ENCODE results near the gene GMPPA.

GMPPA gene

GRCh38 chr2:219486380-219486959 lies 12.2 kb upstream of the GMPPA start:
- DNase-seq (ENCODE audit: insufficient read length, low spot score) = no peak
- TF ChIP-seq POLR2A (IDR thresholded peaks at IDR 0.05; ENCODE audit: low read depth, low read length) = no peak
- FAIRE-seq = no peak

- DNase-seq (ENCODE audit: insufficient read length, low spot score) = no peak
- TF ChIP-seq POLR2A (IDR thresholded peaks at IDR 0.05; ENCODE audit: low read depth, low read length) = no peak
- no peak for FAIRE-seq
These were observed 10.4 kb upstream of the GMPPA start for GRCh38 chr2:219488149-219488843.

GRCh38 chr2:219488844-219489194 lies 9.9 kb upstream of the GMPPA start:
- DNase-seq (ENCODE audit: insufficient read length, low spot score) = no peak
- TF ChIP-seq POLR2A (IDR thresholded peaks at IDR 0.05; ENCODE audit: low read depth, low read length) = no peak
- no peak for FAIRE-seq

- no peak for FAIRE-seq
- no peak for TF ChIP-seq POLR2A (IDR thresholded peaks at IDR 0.05; ENCODE audit: low read depth, low read length)
- no peak for DNase-seq (ENCODE audit: insufficient read length, low spot score)
These were observed 9.4 kb upstream of the GMPPA start for GRCh38 chr2:219489315-219489714.

- DNase-seq (ENCODE audit: insufficient read length, low spot score) = no peak
- no peak for FAIRE-seq
- TF ChIP-seq POLR2A (IDR thresholded peaks at IDR 0.05; ENCODE audit: low read depth, low read length) = no peak
These were observed 8.5 kb upstream of the GMPPA start for GRCh38 chr2:219490186-219490585.

GRCh38 chr2:219490600-219491130 lies 8.0 kb upstream of the GMPPA start:
- DNase-seq (ENCODE audit: insufficient read length, low spot score) = no peak
- no peak for TF ChIP-seq POLR2A (IDR thresholded peaks at IDR 0.05; ENCODE audit: low read depth, low read length)
- FAIRE-seq = no peak

GRCh38 chr2:219491278-219491963 lies 7.3 kb upstream of the GMPPA start:
- DNase-seq (ENCODE audit: insufficient read length, low spot score) = no peak
- no peak for TF ChIP-seq POLR2A (IDR thresholded peaks at IDR 0.05; ENCODE audit: low read depth, low read length)

GRCh38 chr2:219492575-219492974 lies 6.1 kb upstream of the GMPPA start:
- FAIRE-seq = no peak
- DNase-seq (ENCODE audit: insufficient read length, low spot score) = no peak
- no peak for TF ChIP-seq POLR2A (IDR thresholded peaks at IDR 0.05; ENCODE audit: low read depth, low read length)

More at GRCh38 chr2:219491278-219491963, 7.3 kb upstream of the GMPPA start:
- FAIRE-seq = no peak

- no peak for TF ChIP-seq POLR2A (IDR thresholded peaks at IDR 0.05; ENCODE audit: low read depth, low read length)
- FAIRE-seq = no peak
- no peak for DNase-seq (ENCODE audit: insufficient read length, low spot score)
These were observed 5.6 kb upstream of the GMPPA start for GRCh38 chr2:219493086-219493485.

GRCh38 chr2:219494952-219495530 lies 3.6 kb upstream of the GMPPA start:
- FAIRE-seq (no peak), DNase-seq (ENCODE audit: insufficient read length, low spot score) (no peak)
- no peak for TF ChIP-seq POLR2A (IDR thresholded peaks at IDR 0.05; ENCODE audit: low read depth, low read length)

- FAIRE-seq = no peak
- no peak for DNase-seq (ENCODE audit: insufficient read length, low spot score)
- TF ChIP-seq POLR2A (IDR thresholded peaks at IDR 0.05; ENCODE audit: low read depth, low read length) = no peak
These were observed 3.1 kb upstream of the GMPPA start for GRCh38 chr2:219495531-219496122.

GRCh38 chr2:219496247-219496824 lies 2.4 kb upstream of the GMPPA start:
- no peak for TF ChIP-seq POLR2A (IDR thresholded peaks at IDR 0.05; ENCODE audit: low read depth, low read length)
- FAIRE-seq = no peak
- no peak for DNase-seq (ENCODE audit: insufficient read length, low spot score)

- FAIRE-seq (no peak), DNase-seq (ENCODE audit: insufficient read length, low spot score) (no peak)
These were observed 1.7 kb upstream of the GMPPA start for GRCh38 chr2:219496825-219497494.

More at GRCh38 chr2:219496825-219497494, 1.7 kb upstream of the GMPPA start:
- no peak for TF ChIP-seq POLR2A (IDR thresholded peaks at IDR 0.05; ENCODE audit: low read depth, low read length)

Data from H54 (cell line).